Measurements from ENCODE around the gene IL17F.

The IL17F gene

DNA sequence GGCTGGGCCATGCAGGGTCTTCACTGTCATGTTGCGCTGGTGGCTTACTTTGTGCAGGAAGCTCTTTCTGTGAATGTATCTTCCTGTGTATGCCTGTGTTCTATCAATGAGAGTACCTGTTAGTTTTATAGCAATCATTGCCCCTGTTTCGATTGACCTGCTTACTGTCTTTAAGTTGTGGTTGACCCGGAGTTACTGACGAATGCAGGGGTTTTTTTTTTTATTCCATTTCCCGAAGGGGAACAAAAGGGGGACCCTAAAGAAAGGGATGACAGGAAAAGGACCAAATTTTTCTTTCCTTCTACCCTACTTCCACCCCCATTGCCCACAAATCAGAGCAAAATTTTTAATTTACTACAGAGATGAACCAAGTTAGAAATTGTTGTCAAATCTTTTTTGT lies at the start of gene IL17F:
Gene IL17F, minus strand, starts transcription at position 101 of the 400 bp plus-strand sequence. Its CDS starts 71 bp downstream, at position 30.
- DNase-seq (ENCODE audit: low read depth in 2 of 2), result no peak

GRCh38 chr6:52293067-52293466 lies 48.8 kb upstream of the IL17F start:
- DNase-seq (ENCODE audit: low read depth in 2 of 2), result no peak

- no peak for DNase-seq (ENCODE audit: low read depth in 2 of 2)
Observed at GRCh38 chr6:52288841-52289240, 44.5 kb upstream of the IL17F start.

DNA sequence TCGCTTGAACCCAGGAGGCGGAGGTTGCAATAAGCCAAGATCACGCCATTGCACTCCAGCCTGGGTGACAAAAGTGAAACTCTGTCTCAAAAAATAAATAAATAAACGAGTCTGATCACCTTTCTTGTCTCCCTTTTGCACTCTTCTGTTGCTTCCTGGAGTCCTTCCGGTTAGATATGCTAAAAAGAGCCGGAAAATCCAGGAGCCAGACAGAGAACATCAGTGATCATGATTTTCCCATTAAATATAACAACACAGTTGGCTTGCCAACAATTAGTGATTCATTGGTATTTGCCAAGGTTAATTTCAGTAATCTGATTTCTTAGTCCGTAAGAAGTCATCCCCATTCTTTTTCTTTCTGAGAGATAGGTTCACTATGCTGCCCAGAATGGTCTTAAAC lies 43.9 kb upstream of the IL17F start:
- DNase-seq (ENCODE audit: low read depth in 2 of 2), result no peak

DNA sequence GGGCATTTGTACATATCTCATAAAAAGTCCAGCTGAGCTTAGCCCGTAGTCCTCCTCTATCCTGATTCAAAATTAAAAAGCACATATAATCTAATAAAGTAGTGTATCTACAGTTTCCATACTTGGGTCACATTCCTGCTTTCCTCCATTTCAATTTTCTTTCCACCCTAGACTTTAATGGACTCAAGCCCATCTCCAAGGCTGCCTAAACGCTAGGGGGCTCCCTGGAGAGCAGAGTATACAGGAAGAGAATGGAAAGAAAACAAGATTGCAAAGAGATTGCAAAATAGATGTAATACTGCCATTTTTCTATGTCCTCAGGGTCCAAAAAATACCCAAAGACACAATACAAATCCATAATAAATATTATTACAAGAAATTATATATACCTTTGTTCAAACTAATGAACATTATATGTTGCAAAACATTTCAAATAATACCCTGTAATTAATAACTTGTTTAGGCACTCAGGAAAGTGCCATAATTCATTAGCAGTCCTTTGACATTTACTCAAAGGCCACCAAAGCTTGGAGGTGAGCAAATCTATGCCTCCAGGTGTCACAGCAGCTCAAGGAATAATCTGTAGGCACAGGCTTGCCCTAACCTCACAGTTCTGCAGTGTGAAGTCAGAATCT lies 42.6 kb upstream of the IL17F start:
- no peak for DNase-seq (ENCODE audit: low read depth in 2 of 2)

- DNase-seq (ENCODE audit: low read depth in 2 of 2), result no peak
Observed at GRCh38 chr6:52285177-52286068, 41.1 kb upstream of the IL17F start.

DNA sequence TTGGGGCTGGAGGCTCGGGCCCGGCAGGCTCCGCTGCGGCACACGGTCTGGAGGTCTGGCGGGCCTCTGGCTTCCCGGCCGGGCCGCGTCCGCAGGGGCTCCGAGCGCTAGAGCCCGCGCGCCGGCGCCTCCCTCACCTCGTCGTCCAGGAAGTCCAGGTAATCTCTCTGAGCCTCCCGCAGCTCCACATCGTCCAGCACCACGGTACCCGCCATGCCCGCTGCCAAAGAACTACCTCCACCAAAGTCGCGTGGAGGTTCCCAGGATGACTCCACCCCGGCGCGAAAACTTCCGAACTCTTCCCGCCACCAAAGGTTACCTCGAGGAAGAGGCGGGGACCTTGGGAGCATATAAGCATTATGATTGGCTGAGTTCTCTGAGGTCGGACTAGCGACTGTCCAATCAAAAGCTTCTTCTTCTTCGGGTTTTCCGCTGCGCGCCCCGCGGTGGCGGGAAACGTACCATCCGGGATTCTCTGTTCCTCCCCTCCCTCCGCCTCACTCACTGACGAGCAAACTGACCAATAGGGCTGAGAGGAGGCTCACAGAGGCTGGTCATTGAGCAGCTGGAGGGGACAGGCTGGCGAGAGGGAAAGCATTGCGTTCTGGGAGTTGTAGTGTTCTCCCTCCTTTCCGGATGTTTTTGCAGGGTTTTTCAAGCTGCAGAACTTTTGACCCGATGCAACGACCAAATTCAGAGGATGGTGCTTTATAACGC lies 40.3 kb upstream of the IL17F start, which contains the start of gene MCM3:
Gene MCM3, minus strand, starts transcription at position 283 of the 717 bp plus-strand sequence. Its CDS starts 68 bp downstream, at position 215.
- DNase-seq (ENCODE audit: low read depth in 2 of 2), result peak; percentile 87 to 90

- no peak for DNase-seq (ENCODE audit: low read depth in 2 of 2)
Observed at GRCh38 chr6:52284131-52284459, 39.8 kb upstream of the IL17F start.

DNA sequence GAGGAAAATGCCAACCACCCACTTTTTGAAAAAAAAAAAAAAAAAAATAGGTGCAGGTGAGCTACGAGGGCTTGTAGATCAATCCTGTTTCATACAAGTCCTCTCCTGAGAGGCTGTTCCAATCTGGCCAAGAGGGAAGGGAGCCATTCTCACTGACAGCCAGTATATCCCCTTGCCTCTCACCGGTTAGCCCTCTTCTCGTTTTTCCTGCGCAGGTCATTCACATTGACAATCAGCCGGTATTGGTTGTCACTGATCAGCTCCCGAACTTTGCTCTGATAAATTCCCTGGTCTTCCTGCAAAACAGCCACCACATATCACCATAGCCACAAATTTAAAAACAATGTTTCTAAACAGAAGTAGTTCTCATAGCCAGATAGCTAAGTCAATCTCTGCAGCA lies 38.8 kb upstream of the IL17F start:
- no peak for DNase-seq (ENCODE audit: low read depth in 2 of 2)

- no peak for DNase-seq (ENCODE audit: low read depth in 2 of 2)
Observed at GRCh38 chr6:52276130-52276529, 31.8 kb upstream of the IL17F start.

- no peak for DNase-seq (ENCODE audit: low read depth in 2 of 2)
Observed at GRCh38 chr6:52271852-52272460, 27.7 kb upstream of the IL17F start.

DNA sequence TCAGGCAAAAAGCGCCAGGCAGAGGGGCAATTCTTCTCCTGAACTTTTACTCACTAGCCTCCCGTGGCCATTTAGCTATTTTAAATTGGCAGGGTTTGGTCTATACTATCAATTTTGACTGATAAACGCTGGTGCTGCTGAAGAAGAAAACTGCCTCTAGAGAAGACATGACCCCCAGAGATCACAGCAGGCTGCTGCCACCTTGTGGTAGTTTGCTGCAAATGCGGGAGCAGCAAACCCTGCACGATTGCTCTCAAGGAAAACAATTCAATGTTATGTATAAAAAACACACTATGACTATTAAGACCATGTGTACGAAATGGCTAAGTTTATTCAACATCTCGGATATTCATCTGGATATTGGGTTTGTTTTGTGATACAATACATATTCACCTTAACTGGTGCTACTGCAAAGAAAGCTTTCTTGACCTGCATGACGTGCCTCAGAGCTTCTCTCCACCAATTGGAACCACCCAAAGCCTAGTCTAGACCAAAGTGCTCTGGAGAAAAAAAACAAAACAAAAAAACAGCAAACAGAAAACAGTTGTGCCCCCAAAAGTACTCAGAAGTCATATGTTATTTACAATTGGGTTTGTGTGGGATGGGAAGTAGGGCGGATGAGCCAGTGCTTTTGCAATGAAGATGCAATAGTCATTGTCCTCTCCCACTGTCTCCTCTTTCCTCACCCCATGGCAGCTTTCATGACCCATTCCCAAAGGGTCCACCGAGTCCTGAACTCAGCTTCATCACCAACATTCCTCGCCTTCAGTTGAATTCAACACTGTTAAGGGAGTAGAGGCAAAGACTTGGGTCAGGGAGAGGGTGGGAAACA lies 19.6 kb upstream of the IL17F start:
- DNase-seq (ENCODE audit: low read depth in 2 of 2), result peak; percentile 22 to 42

DNA sequence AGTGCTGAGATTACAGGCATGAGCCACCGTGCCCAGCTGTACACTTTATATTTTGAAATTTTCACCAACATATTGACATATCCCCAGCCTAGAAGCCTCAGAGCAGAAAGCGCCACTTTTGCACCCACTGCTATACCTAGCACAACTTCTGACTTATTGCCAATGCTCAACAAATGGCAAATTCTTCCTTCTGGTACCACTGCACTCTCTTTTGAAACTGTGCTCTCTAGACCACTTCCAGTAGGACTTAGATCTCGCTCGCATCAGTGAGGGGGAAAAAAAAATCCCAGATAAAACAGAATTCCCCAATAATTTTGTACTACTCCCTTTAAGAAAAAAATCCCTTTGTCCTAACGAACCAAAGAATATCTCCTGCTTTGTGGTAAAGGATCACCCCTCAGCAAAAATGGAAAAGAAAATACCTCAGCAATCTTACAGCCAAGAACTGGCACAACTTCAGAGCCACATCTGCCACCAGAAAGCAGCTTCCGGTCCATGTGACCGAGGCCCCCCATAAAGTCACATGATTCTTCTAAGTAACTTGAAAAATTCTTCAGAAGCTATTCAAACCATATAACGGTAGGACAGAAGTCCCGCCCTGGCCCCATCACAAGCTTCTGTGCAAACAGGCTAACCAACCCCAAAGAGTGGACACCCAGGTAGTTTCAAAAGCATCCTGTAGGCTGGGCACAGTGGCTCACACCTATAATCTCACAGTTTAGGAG lies 18.5 kb upstream of the IL17F start:
- no peak for DNase-seq (ENCODE audit: low read depth in 2 of 2)

- DNase-seq (ENCODE audit: low read depth in 2 of 2), result no peak
Observed at GRCh38 chr6:52261229-52261628, 16.9 kb upstream of the IL17F start.

GRCh38 chr6:52260634-52261033 lies 16.3 kb upstream of the IL17F start:
- no peak for DNase-seq (ENCODE audit: low read depth in 2 of 2)

DNA sequence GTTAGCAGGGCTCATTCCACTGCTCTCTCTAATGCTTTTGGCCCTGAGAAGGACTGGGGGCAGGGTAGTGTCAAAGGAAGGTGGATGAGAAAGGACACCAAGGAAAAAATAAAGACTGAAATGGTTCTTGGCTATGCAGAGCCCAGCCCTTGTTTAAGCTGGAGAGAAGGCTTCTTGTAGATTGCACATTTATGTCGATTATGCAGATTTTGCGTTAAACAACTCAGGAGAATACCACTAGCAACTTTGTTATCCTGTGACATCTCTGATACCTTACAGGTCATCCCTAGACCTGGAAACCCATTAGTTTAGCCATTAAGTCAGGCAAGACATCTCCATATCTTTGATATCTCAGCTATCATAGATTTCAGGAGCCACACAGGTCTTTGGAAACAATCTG lies 11.1 kb upstream of the IL17F start:
- no peak for DNase-seq (ENCODE audit: low read depth in 2 of 2)

- no peak for DNase-seq (ENCODE audit: low read depth in 2 of 2)
Observed at GRCh38 chr6:52254731-52255378, 10.6 kb upstream of the IL17F start.

DNA sequence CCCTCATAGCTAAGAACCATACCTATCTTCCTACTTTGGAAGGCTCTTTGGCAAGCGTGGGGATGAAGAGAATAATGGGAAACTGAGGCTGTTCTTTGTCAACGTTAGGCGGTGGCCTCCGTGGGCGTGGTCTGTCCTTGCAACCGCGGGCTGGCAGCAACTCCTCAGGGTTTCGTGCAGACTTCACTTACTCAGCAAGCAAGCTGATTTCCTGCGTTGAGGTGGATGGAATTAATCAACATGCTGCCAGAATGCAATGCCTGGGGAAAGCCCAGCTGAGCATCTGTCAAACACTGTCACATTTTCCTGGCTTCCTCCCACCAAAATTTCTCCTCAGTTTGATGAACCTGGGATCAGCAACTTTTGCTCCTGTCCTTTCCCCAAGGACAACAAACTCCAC lies 9.2 kb upstream of the IL17F start:
- no peak for DNase-seq (ENCODE audit: low read depth in 2 of 2)

DNA sequence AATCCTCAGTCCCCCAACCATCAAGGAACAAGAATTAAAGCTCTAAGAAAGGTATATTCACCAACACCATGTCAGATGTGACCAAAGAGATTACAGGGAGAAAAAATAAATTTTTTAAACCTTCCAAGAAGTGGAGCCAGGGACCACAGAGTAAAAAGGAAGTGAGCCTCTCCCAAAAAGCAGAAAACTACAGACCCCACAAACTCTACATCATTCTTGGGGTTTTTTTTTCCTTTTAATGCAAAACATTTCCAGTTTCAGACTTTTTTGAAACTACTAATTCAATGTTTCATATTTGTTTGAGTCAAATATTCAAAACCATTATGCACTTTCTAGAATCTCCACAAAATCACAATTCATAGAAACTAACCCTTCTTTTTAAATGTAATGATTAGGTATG lies 6.8 kb upstream of the IL17F start:
- no peak for DNase-seq (ENCODE audit: low read depth in 2 of 2)

- no peak for DNase-seq (ENCODE audit: low read depth in 2 of 2)
Observed at GRCh38 chr6:52249078-52249477, 4.8 kb upstream of the IL17F start.

Data from stimulated activated CD8-positive, alpha-beta memory T cell treated with anti-CD3 and anti-CD28 coated beads, Interleukin-15, amount 100 ng/mL, for 4 hours (primary cell).